ENCODE measurements around the gene IL22. TPM values are rescaled to one million over a fixed set of nuclear protein-coding genes. Genes with fewer than 3 reads are reported as not detected.

The IL22 gene
- total and polyA plus RNA-seq, 2 of the 8 experiments (the other 6 are each of a cell fraction or from before 2014, with no cell fraction given): not detected

DNA sequence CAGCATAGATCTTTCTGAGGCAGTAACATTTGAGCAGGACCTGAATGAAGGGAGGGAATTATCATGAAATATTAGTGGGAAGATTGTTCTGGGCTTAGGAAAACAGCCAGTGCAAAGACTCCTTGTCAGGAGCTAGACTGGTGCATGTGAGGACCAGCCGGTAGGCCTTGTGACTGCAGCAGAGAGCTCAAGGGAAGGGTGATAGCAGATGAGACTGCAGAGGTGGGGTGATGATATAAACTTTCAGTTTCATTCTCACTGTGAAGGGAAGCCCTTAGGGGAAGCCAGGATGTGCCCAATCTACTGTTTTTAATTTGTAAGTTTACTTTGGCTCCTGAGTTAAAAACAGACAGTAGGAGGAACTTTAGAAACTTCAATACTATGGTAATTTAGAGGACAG, 12.4 kb downstream of the IL22 start:
- Histone ChIP-seq H3K36me3 (ENCODE audit: control insufficient read depth in 2 of 4, insufficient read depth in 4 of 4, low read length in 3 of 4) (no peaks in the 10 kb centered on the region), H2BK120ac (replicated peaks; ENCODE audit: low read depth, low read length) (no peak overlapping the region), H3K79me2 (ENCODE audit: control insufficient read depth in 1 of 2, insufficient read depth in 2 of 2, low read length in 2 of 2) (no peaks in the 10 kb centered on the region), H4K8ac (ENCODE audit: extremely low read depth, insufficient read depth, low read length) (no peak overlapping the region), H3K56ac (replicated peaks; ENCODE audit: insufficient read length, low read depth, low read length) (no peak overlapping the region), H3K14ac (ENCODE audit: insufficient read length) (no peak overlapping the region), H2BK15ac (ENCODE audit: low read length) (no peak overlapping the region), H2BK5ac (ENCODE audit: low read depth, low read length) (no peak overlapping the region), H3K9me3 (ENCODE audit: insufficient read depth in 2 of 2, low read depth in 1 of 2, low read length in 1 of 2) (no peaks in the 10 kb centered on the region), H3K18ac (ENCODE audit: extremely low read depth, low read length) (no peak overlapping the region), H3K9ac (replicated peaks in 1 of 4; ENCODE audit: extremely low read depth in 1 of 4, low read depth in 3 of 4, low read length in 3 of 4) (no peak overlapping the region), H2AFZ (ENCODE audit: low read length) (no peak overlapping the region), H4K91ac (replicated peaks; ENCODE audit: insufficient read length, low read length) (no peak overlapping the region), H3K23me2 (ENCODE audit: low read depth, low read length) (no peaks in the 10 kb centered on the region), H4K20me1 (replicated peaks in 1 of 2; ENCODE audit: control insufficient read depth in 1 of 2, insufficient read depth in 2 of 2, low read length in 2 of 2) (no peaks in the 10 kb centered on the region), H3K79me1 (ENCODE audit: low read depth, low read length) (no peaks in the 10 kb centered on the region), H3K4me2 (ENCODE audit: insufficient read depth in 1 of 2, low read depth in 2 of 2, low read length in 2 of 2) (no peak overlapping the region), H2AK5ac (ENCODE audit: low read depth, low read length) (no peak overlapping the region), H3K27me3 (replicated peaks in 1 of 4; ENCODE audit: control insufficient read depth in 3 of 4, extremely low read depth in 1 of 4, insufficient read depth in 3 of 4, low read length in 3 of 4) (no peaks in the 10 kb centered on the region), H3K4me3 (ENCODE audit: extremely low read depth in 1 of 4, insufficient read depth in 2 of 4, low read depth in 3 of 4, low read length in 4 of 4) (no peak overlapping the region), H3K4ac (replicated peaks; ENCODE audit: insufficient read length, low read depth, low read length) (no peak overlapping the region), H2BK20ac (ENCODE audit: low read length) (no peak overlapping the region), H3K23ac (ENCODE audit: insufficient read length) (no peak overlapping the region), H3K27ac (ENCODE audit: low read depth, low read length) (no peak overlapping the region), H2BK12ac (ENCODE audit: low read depth, low read length) (no peak overlapping the region), H4K5ac (ENCODE audit: insufficient read length, low read depth, low read length) (no peak overlapping the region), H3K4me1 (replicated peaks in 1 of 4; ENCODE audit: control insufficient read depth in 3 of 4, insufficient read depth in 4 of 4, low read length in 3 of 4) (0 out of 7 replicates have a peak, but pooled peaks cover 0 to 2% (median 0%) of the 10 kb centered on the region in 4 experiments)
- no peak for DNase-seq (ENCODE audit: low read depth in 1 of 2, low spot score in 2 of 2)
- TF ChIP-seq EZH2 (IDR thresholded peaks at IDR 0.05; ENCODE audit: low read depth, low read length, severe bottlenecking) (no peak), GABPA (IDR thresholded peaks at IDR 0.05; ENCODE audit: borderline replicate concordance, insufficient read depth, low read length) (no peak), CHD1 (IDR thresholded peaks at IDR 0.05; ENCODE audit: low read depth, low read length) (no peak), JUND (IDR thresholded peaks at IDR 0.05; ENCODE audit: low read length) (no peak), TEAD4 (IDR thresholded peaks at IDR 0.05; ENCODE audit: low read depth, low read length) (no peak), SP2 (IDR thresholded peaks at IDR 0.05; ENCODE audit: low read length) (no peak), CEBPB (IDR thresholded peaks at IDR 0.05; ENCODE audit: low read depth, low read length) (no peak), SP1 (IDR thresholded peaks at IDR 0.05; ENCODE audit: low read depth, low read length) (no peak), KDM5A (IDR thresholded peaks at IDR 0.05; ENCODE audit: low read length) (no peak), RFX5 (IDR thresholded peaks at IDR 0.05; ENCODE audit: borderline replicate concordance, low read depth, low read length) (no peak), KDM1A (IDR thresholded peaks at IDR 0.05; ENCODE audit: borderline replicate concordance, low read length) (no peak)
- TF ChIP-seq, protein P1, sequence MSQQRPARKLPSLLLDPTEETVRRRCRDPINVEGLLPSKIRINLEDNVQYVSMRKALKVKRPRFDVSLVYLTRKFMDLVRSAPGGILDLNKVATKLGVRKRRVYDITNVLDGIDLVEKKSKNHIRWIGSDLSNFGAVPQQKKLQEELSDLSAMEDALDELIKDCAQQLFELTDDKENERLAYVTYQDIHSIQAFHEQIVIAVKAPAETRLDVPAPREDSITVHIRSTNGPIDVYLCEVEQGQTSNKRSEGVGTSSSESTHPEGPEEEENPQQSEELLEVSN (IDR thresholded peaks at IDR 0.05): no peak
- TF ChIP-seq, protein P2, sequence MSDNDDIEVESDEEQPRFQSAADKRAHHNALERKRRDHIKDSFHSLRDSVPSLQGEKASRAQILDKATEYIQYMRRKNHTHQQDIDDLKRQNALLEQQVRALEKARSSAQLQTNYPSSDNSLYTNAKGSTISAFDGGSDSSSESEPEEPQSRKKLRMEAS (IDR thresholded peaks at IDR 0.05): no peak
- TF ChIP-seq, protein P3, sequence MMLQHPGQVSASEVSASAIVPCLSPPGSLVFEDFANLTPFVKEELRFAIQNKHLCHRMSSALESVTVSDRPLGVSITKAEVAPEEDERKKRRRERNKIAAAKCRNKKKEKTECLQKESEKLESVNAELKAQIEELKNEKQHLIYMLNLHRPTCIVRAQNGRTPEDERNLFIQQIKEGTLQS (IDR thresholded peaks at IDR 0.05; ENCODE audit: insufficient read depth, low read depth, low read length): no peak
- FAIRE-seq: no peak
- 100% methylated on average over 1 of the region's 1 CpG; no CpG with 5 or more reads in 1 of the 2 experiments for WGBS, 2 experiments (ENCODE audit: extremely low coverage in 1 of 2, insufficient coverage in 1 of 2, insufficient read length in 1 of 2, insufficient replicate concordance in 2 of 2, low coverage in 1 of 2, low lambda C conversion rate in 2 of 2, missing lambda C conversion rate in 1 of 2)
- ChIA-PET POLR2A (ENCODE audit: partially characterized antibody) (no interaction called here), CTCF (ENCODE audit: partially characterized antibody) (interaction anchor here (1.0 to 1.8 kb wide), 4 partner anchors 17 to 174 kb away, joined by 3 to 4 read pairs (median 4); no protein-coding TSS in a partner anchor)
